ENCODE measurements around the gene CLPTM1.

CLPTM1 gene

GRCh38 chr19:45009625-45010255 lies 54.6 kb downstream of the CLPTM1 start:
- H3K18ac ChIP-seq (ENCODE audit: low read depth in 1 of 2, low read length in 2 of 2): no peak overlapping the region
- H3K79me1 ChIP-seq (replicated peaks; ENCODE audit: low read length, poor library complexity, severe bottlenecking): peaks cover 3% of the 10 kb centered on the region
- no peak for DNase-seq
- H3K4me2 ChIP-seq (ENCODE audit: low read length, poor library complexity, severe bottlenecking): no peak overlapping the region
- H2BK120ac ChIP-seq (ENCODE audit: low read depth, low read length): no peak overlapping the region
- peak overlapping the region in 1 of 2 experiments; percentile 17 for H3K23ac ChIP-seq (ENCODE audit: low read length in 2 of 2)
- H3K4me1 ChIP-seq (ENCODE audit: control insufficient read depth, insufficient read depth, low read depth, low read length): peaks cover 4% of the 10 kb centered on the region
- no peak overlapping the region for H4K8ac ChIP-seq (ENCODE audit: low read length)
- no peak overlapping the region for H4K91ac ChIP-seq (ENCODE audit: low read length)
- H3K36me3 ChIP-seq (ENCODE audit: control insufficient read depth in 1 of 2, insufficient read depth in 2 of 2, low read depth in 1 of 2, low read length in 2 of 2): peaks cover 13 to 52% of the 10 kb centered on the region in 2 experiments
- H2BK12ac ChIP-seq (ENCODE audit: low read length in 2 of 2): no peak overlapping the region
- H3K27me3 ChIP-seq (ENCODE audit: control insufficient read depth in 1 of 2, insufficient read depth in 1 of 2, low read length in 2 of 2): no peaks in the 10 kb centered on the region
- H3K9me3 ChIP-seq (ENCODE audit: control insufficient read depth, low read length): no peaks in the 10 kb centered on the region
- no peak overlapping the region for H2BK5ac ChIP-seq (ENCODE audit: low read depth, low read length, poor library complexity, severe bottlenecking)
- H2AK5ac ChIP-seq (ENCODE audit: low read length, severe bottlenecking): no peak overlapping the region
- H3K14ac ChIP-seq (ENCODE audit: low read length in 2 of 2): no peak overlapping the region
- H3K4me3 ChIP-seq (ENCODE audit: insufficient read depth in 1 of 2, low read depth in 1 of 2, low read length in 2 of 2): no peak overlapping the region
- no peak overlapping the region for H2AFZ ChIP-seq (ENCODE audit: low read depth, low read length)
- WGBS: 88% methylated on average over 9 of the region's 9 CpGs
- no peak overlapping the region for H2BK15ac ChIP-seq (ENCODE audit: low read depth, poor library complexity, severe bottlenecking)
- H3K27ac ChIP-seq (ENCODE audit: low read length, poor library complexity, severe bottlenecking): no peak overlapping the region
- H3K9ac ChIP-seq (ENCODE audit: low read length): no peak overlapping the region
- no peak overlapping the region for H3K4ac ChIP-seq (ENCODE audit: low read depth in 1 of 2, low read length in 2 of 2)

GRCh38 chr19:45010306-45010705 lies 55.1 kb downstream of the CLPTM1 start:
- H2BK15ac ChIP-seq (ENCODE audit: low read depth, poor library complexity, severe bottlenecking): no peak overlapping the region
- no peak overlapping the region for H3K4me2 ChIP-seq (ENCODE audit: low read length, poor library complexity, severe bottlenecking)
- no peak overlapping the region for H3K9ac ChIP-seq (ENCODE audit: low read length)
- H3K4ac ChIP-seq (ENCODE audit: low read depth in 1 of 2, low read length in 2 of 2): no peak overlapping the region
- H3K4me1 ChIP-seq (ENCODE audit: control insufficient read depth, insufficient read depth, low read depth, low read length): peaks cover 4% of the 10 kb centered on the region
- H3K18ac ChIP-seq (ENCODE audit: low read depth in 1 of 2, low read length in 2 of 2): no peak overlapping the region
- H3K79me1 ChIP-seq (replicated peaks; ENCODE audit: low read length, poor library complexity, severe bottlenecking): peaks cover 3% of the 10 kb centered on the region
- no peak overlapping the region for H3K14ac ChIP-seq (ENCODE audit: low read length in 2 of 2)
- no peak overlapping the region for H3K23ac ChIP-seq (ENCODE audit: low read length in 2 of 2)
- no peak overlapping the region for H2AFZ ChIP-seq (ENCODE audit: low read depth, low read length)
- H3K4me3 ChIP-seq (ENCODE audit: insufficient read depth in 1 of 2, low read depth in 1 of 2, low read length in 2 of 2): no peak overlapping the region
- no peaks in the 10 kb centered on the region for H3K27me3 ChIP-seq (ENCODE audit: control insufficient read depth in 1 of 2, insufficient read depth in 1 of 2, low read length in 2 of 2)
- no peak overlapping the region for H3K27ac ChIP-seq (ENCODE audit: low read length, poor library complexity, severe bottlenecking)
- no peaks in the 10 kb centered on the region for H3K9me3 ChIP-seq (ENCODE audit: control insufficient read depth, low read length)
- H2BK12ac ChIP-seq (ENCODE audit: low read length in 2 of 2): no peak overlapping the region
- peaks cover 17 to 52% of the 10 kb centered on the region in 2 experiments for H3K36me3 ChIP-seq (ENCODE audit: control insufficient read depth in 1 of 2, insufficient read depth in 2 of 2, low read depth in 1 of 2, low read length in 2 of 2)
- 54% methylated on average over 4 of the region's 6 CpGs for WGBS
- no peak overlapping the region for H2BK120ac ChIP-seq (ENCODE audit: low read depth, low read length)
- H2BK5ac ChIP-seq (ENCODE audit: low read depth, low read length, poor library complexity, severe bottlenecking): no peak overlapping the region
- no peak overlapping the region for H4K8ac ChIP-seq (ENCODE audit: low read length)
- DNase-seq: no peak
- no peak overlapping the region for H2AK5ac ChIP-seq (ENCODE audit: low read length, severe bottlenecking)
- H4K91ac ChIP-seq (ENCODE audit: low read length): no peak overlapping the region

DNA sequence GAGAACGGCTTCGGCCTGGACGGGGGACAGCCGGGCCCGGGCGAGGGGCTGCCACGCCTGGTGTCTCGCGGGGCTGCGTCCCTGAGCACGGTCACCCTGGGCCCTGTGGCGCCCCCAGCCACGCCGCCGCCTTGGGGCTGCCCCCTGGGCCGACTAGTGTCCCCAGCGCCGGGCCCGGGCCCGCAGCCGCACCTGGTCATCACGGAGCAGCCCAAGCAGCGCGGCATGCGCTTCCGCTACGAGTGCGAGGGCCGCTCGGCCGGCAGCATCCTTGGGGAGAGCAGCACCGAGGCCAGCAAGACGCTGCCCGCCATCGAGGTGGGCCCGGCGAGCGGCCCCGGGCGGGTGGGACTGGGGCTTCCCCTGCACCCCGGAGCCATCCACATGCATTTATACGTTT lies 56.8 kb downstream of the CLPTM1 start:
- H3K4ac ChIP-seq (ENCODE audit: low read depth in 1 of 2, low read length in 2 of 2): no peak overlapping the region
- no peak overlapping the region for H2AFZ ChIP-seq (ENCODE audit: low read depth, low read length)
- H2BK5ac ChIP-seq (ENCODE audit: low read depth, low read length, poor library complexity, severe bottlenecking): no peak overlapping the region
- no peaks in the 10 kb centered on the region for H3K27me3 ChIP-seq (ENCODE audit: control insufficient read depth in 1 of 2, insufficient read depth in 1 of 2, low read length in 2 of 2)
- no peak overlapping the region for H2BK120ac ChIP-seq (ENCODE audit: low read depth, low read length)
- no peak overlapping the region for H4K8ac ChIP-seq (ENCODE audit: low read length)
- no peak overlapping the region for H3K18ac ChIP-seq (ENCODE audit: low read depth in 1 of 2, low read length in 2 of 2)
- no peak for DNase-seq
- H4K91ac ChIP-seq (ENCODE audit: low read length): no peak overlapping the region
- H2BK15ac ChIP-seq (ENCODE audit: low read depth, poor library complexity, severe bottlenecking): no peak overlapping the region
- H3K4me2 ChIP-seq (ENCODE audit: low read length, poor library complexity, severe bottlenecking): no peak overlapping the region
- H3K79me1 ChIP-seq (replicated peaks; ENCODE audit: low read length, poor library complexity, severe bottlenecking): peaks cover 3% of the 10 kb centered on the region
- no peak overlapping the region for H2BK12ac ChIP-seq (ENCODE audit: low read length in 2 of 2)
- H3K9me3 ChIP-seq (ENCODE audit: control insufficient read depth, low read length): no peaks in the 10 kb centered on the region
- peak overlapping the region in 1 of 2 experiments; percentile 7 for H3K4me3 ChIP-seq (ENCODE audit: insufficient read depth in 1 of 2, low read depth in 1 of 2, low read length in 2 of 2)
- 97% methylated on average over 34 of the region's 42 CpGs for WGBS
- no peak overlapping the region for H3K23ac ChIP-seq (ENCODE audit: low read length in 2 of 2)
- peaks cover 4% of the 10 kb centered on the region for H3K4me1 ChIP-seq (ENCODE audit: control insufficient read depth, insufficient read depth, low read depth, low read length)
- no peak overlapping the region for H3K14ac ChIP-seq (ENCODE audit: low read length in 2 of 2)
- no peak overlapping the region for H3K9ac ChIP-seq (ENCODE audit: low read length)
- H3K27ac ChIP-seq (ENCODE audit: low read length, poor library complexity, severe bottlenecking): no peak overlapping the region
- H3K36me3 ChIP-seq (ENCODE audit: control insufficient read depth in 1 of 2, insufficient read depth in 2 of 2, low read depth in 1 of 2, low read length in 2 of 2): peaks cover 20 to 42% of the 10 kb centered on the region in 2 experiments
- no peak overlapping the region for H2AK5ac ChIP-seq (ENCODE audit: low read length, severe bottlenecking)

GRCh38 chr19:45016388-45017314 lies 61.5 kb downstream of the CLPTM1 start:
- Histone ChIP-seq H3K4me3 (ENCODE audit: insufficient read depth in 1 of 2, low read depth in 1 of 2, low read length in 2 of 2) (no peak overlapping the region), H3K79me1 (replicated peaks; ENCODE audit: low read length, poor library complexity, severe bottlenecking) (no peaks in the 10 kb centered on the region), H2BK120ac (ENCODE audit: low read depth, low read length) (no peak overlapping the region), H3K4me1 (ENCODE audit: control insufficient read depth, insufficient read depth, low read depth, low read length) (peaks cover 2% of the 10 kb centered on the region), H3K9ac (ENCODE audit: low read length) (peak overlapping the region; percentile 32), H3K9me3 (ENCODE audit: control insufficient read depth, low read length) (no peaks in the 10 kb centered on the region), H3K4me2 (ENCODE audit: low read length, poor library complexity, severe bottlenecking) (no peak overlapping the region), H3K27ac (ENCODE audit: low read length, poor library complexity, severe bottlenecking) (no peak overlapping the region), H3K36me3 (ENCODE audit: control insufficient read depth in 1 of 2, insufficient read depth in 2 of 2, low read depth in 1 of 2, low read length in 2 of 2) (peaks cover 23 to 38% of the 10 kb centered on the region in 2 experiments), H2BK5ac (ENCODE audit: low read depth, low read length, poor library complexity, severe bottlenecking) (no peak overlapping the region), H2BK12ac (ENCODE audit: low read length in 2 of 2) (no peak overlapping the region), H3K14ac (ENCODE audit: low read length in 2 of 2) (no peak overlapping the region), H3K18ac (ENCODE audit: low read depth in 1 of 2, low read length in 2 of 2) (no peak overlapping the region), H3K27me3 (ENCODE audit: control insufficient read depth in 1 of 2, insufficient read depth in 1 of 2, low read length in 2 of 2) (no peaks in the 10 kb centered on the region), H2AFZ (ENCODE audit: low read depth, low read length) (no peak overlapping the region), H4K8ac (ENCODE audit: low read length) (no peak overlapping the region), H2AK5ac (ENCODE audit: low read length, severe bottlenecking) (no peak overlapping the region), H3K23ac (ENCODE audit: low read length in 2 of 2) (no peak overlapping the region), H3K4ac (ENCODE audit: low read depth in 1 of 2, low read length in 2 of 2) (no peak overlapping the region), H4K91ac (ENCODE audit: low read length) (no peak overlapping the region), H2BK15ac (ENCODE audit: low read depth, poor library complexity, severe bottlenecking) (no peak overlapping the region)
- DNase-seq: peak; percentile 76
- 77% methylated on average over 8 of the region's 13 CpGs for WGBS

Data from mesenchymal stem cell (in vitro differentiated cells and primary cell).